Neural progenitor cell (in vitro differentiated cells): ENCODE data around the gene TAMALIN. TPM values are rescaled to one million over a fixed set of nuclear protein-coding genes. Genes with fewer than 3 reads are reported as not detected.

Experiments
- DNase-seq: peaks from one replicate; pipeline ENCODE4 v3.0.0-alpha.2; 2016; ENCODE audit warnings: low spot score
- H2AFZ ChIP-seq: fragments of 200-600 bp; sonication (generic); replicated peaks from 2 replicates; pipeline ENCODE4 v1.6.1; 2016; ENCODE audit warnings: antibody characterized with exemption
- H3F3A ChIP-seq: fragments of 200-600 bp; sonication (generic); 2 replicates; pipeline ENCODE4 v1.6.1; 2016; ENCODE audit warnings: antibody characterized with exemption, low read depth
- H3K27ac ChIP-seq: fragments of 200-600 bp; sonication (generic); 2 replicates; pipeline ENCODE4 v1.5.1; 2016; ENCODE audit warnings: mild to moderate bottlenecking
- H3K27me3 ChIP-seq: fragments of 200-600 bp; sonication (generic); 2 replicates; pipeline ENCODE4 v1.6.1; 2016; ENCODE audit warnings: mild to moderate bottlenecking, moderate library complexity
- H3K36me3 ChIP-seq: fragments of 200-600 bp; sonication (generic); 2 replicates; pipeline ENCODE4 v1.5.1; 2016
- H3K4me1 ChIP-seq: fragments of 200-600 bp; sonication (generic); 2 replicates; pipeline ENCODE4 v1.6.1; 2016; ENCODE audit warnings: mixed run types
- H3K4me2 ChIP-seq: fragments of 200-600 bp; sonication (generic); 2 replicates; pipeline ENCODE4 v1.6.1; 2016
- H3K4me3 ChIP-seq: fragments of 200-600 bp; sonication (generic); 2 replicates; pipeline ENCODE4 v1.5.1; 2016
- H3K79me2 ChIP-seq: fragments of 200-600 bp; sonication (generic); 2 replicates; pipeline ENCODE4 v1.6.1; 2016; ENCODE audit warnings: low read depth
- H3K9ac ChIP-seq: fragments of 200-600 bp; sonication (generic); 2 replicates; pipeline ENCODE4 v1.6.1; 2016
- H3K9me3 ChIP-seq: fragments of 200-600 bp; sonication (generic); 2 replicates; pipeline ENCODE4 v1.5.1; 2016; ENCODE audit warnings: low read depth
- H4K20me1 ChIP-seq: fragments of 200-600 bp; sonication (generic); 2 replicates; pipeline ENCODE4 v1.6.1; 2016; ENCODE audit warnings: low read depth
- H3K27ac Mint-ChIP-seq: 3 replicates; pipeline ENCODE4 v1.8.0; 2021; ENCODE audit warnings: mixed read lengths
- H3K27me3 Mint-ChIP-seq: 2 replicates; pipeline ENCODE4 v1.8.0; 2022; ENCODE audit warnings: low read depth, mild to moderate bottlenecking, inconsistent platforms, moderate library complexity, mixed read lengths; ENCODE audit not compliant: insufficient read depth
- H3K36me3 Mint-ChIP-seq: 3 replicates; pipeline ENCODE4 v1.8.0; 2021; ENCODE audit warnings: mixed read lengths
- H3K4me1 Mint-ChIP-seq: 3 replicates; pipeline ENCODE4 v1.8.0; 2021; ENCODE audit warnings: mixed read lengths
- H3K4me3 Mint-ChIP-seq: 3 replicates; pipeline ENCODE4 v1.8.0; 2021; ENCODE audit warnings: mild to moderate bottlenecking, moderate library complexity, mixed read lengths
- H3K9me3 Mint-ChIP-seq: 3 replicates; pipeline ENCODE4 v1.8.0; 2020; ENCODE audit warnings: mixed read lengths
- CTCF ChIP-seq: fragments of 200-600 bp; sonication (generic); IDR thresholded peaks from 2 replicates; pipeline ENCODE4 v1.5.1; 2017; ENCODE audit warnings: antibody characterized with exemption, mild to moderate bottlenecking
- EZH2 ChIP-seq: fragments of 200-600 bp; sonication (generic); IDR thresholded peaks from 2 replicates; pipeline ENCODE4 v1.6.1; 2017; ENCODE audit warnings: antibody characterized with exemption, mild to moderate bottlenecking, moderate library complexity
- EZH2phosphoT487 ChIP-seq: fragments of 200-600 bp; sonication (generic); IDR thresholded peaks from 2 replicates; pipeline ENCODE4 v1.6.1; 2017; ENCODE audit warnings: antibody characterized with exemption
- total RNA-seq: library from RNA; depleted of rRNA; stranded (reverse); fragments of >200 nt; gene quantifications from 2 replicates; pipeline ENCODE4 v1.2.3, GENCODE V29; 2015; ENCODE audit warnings: low replicate concordance

TAMALIN gene
- total RNA-seq, 1 donor from 2014 or later: 1.1 TPM

- H3K4me2 ChIP-seq: no peak overlapping the region
- TF ChIP-seq EZH2phosphoT487 (no peak), CTCF (peak; percentile 75)
- H3K36me3 ChIP-seq: no peaks in the 10 kb centered on the region
- H3K27ac Mint-ChIP-seq: no peak overlapping the region
- H3F3A ChIP-seq: no peaks in the 10 kb centered on the region
- peaks cover under 1% of the 10 kb centered on the region for H3K9me3 Mint-ChIP-seq
- H3K9ac ChIP-seq: no peak overlapping the region
- H3K4me3 ChIP-seq: no peak overlapping the region
- peaks cover 15% of the 10 kb centered on the region for H3K4me1 ChIP-seq
- H3K4me3 Mint-ChIP-seq: no peak overlapping the region
- no peaks in the 10 kb centered on the region for H3K27me3 ChIP-seq
- DNase-seq: peak; percentile 65
- H3K9me3 ChIP-seq: no peaks in the 10 kb centered on the region
- H3K27ac ChIP-seq: no peak overlapping the region
- H3K79me2 ChIP-seq: peaks cover 62% of the 10 kb centered on the region
- peaks cover 78% of the 10 kb centered on the region for H4K20me1 ChIP-seq
- H3K4me1 Mint-ChIP-seq: peaks cover 36% of the 10 kb centered on the region
- H3K27me3 Mint-ChIP-seq: no peaks in the 10 kb centered on the region
- H2AFZ ChIP-seq: no peak overlapping the region
- H3K36me3 Mint-ChIP-seq: peaks cover 10% of the 10 kb centered on the region
Observed at GRCh38 chr12:51970904-51971646, 35.7 kb upstream of the TAMALIN start.

GRCh38 chr12:51971679-51972421 lies 34.9 kb upstream of the TAMALIN start:
- H3K9me3 Mint-ChIP-seq: no peaks in the 10 kb centered on the region
- no peaks in the 10 kb centered on the region for H3K27me3 Mint-ChIP-seq
- H3K4me3 Mint-ChIP-seq: no peak overlapping the region
- H3K4me1 ChIP-seq: peaks cover 15% of the 10 kb centered on the region
- H3K27ac Mint-ChIP-seq: no peak overlapping the region
- peaks cover 78% of the 10 kb centered on the region for H4K20me1 ChIP-seq
- DNase-seq: no peak
- TF ChIP-seq EZH2phosphoT487: no peak
- no peak for TF ChIP-seq CTCF
- TF ChIP-seq EZH2: no peak
- no peak overlapping the region for H3K4me3 ChIP-seq
- H3K27ac ChIP-seq: no peak overlapping the region
- H3F3A ChIP-seq: no peaks in the 10 kb centered on the region
- peaks cover 36% of the 10 kb centered on the region for H3K4me1 Mint-ChIP-seq
- peaks cover 54% of the 10 kb centered on the region for H3K79me2 ChIP-seq
- no peaks in the 10 kb centered on the region for H3K27me3 ChIP-seq
- H3K9ac ChIP-seq: no peak overlapping the region
- no peak overlapping the region for H2AFZ ChIP-seq
- no peak overlapping the region for H3K4me2 ChIP-seq
- no peaks in the 10 kb centered on the region for H3K9me3 ChIP-seq
- peaks cover 16% of the 10 kb centered on the region for H3K36me3 Mint-ChIP-seq
- no peaks in the 10 kb centered on the region for H3K36me3 ChIP-seq

- Histone ChIP-seq H2AFZ (no peak overlapping the region), H3K27me3 (no peaks in the 10 kb centered on the region), H3K9me3 (no peaks in the 10 kb centered on the region), H3K9ac (no peak overlapping the region), H3K4me3 (no peak overlapping the region), H3K4me1 (peaks cover 15% of the 10 kb centered on the region), H3K79me2 (peaks cover 49% of the 10 kb centered on the region), H3F3A (no peaks in the 10 kb centered on the region), H3K4me2 (no peak overlapping the region), H4K20me1 (peaks cover 78% of the 10 kb centered on the region), H3K27ac (no peak overlapping the region), H3K36me3 (no peaks in the 10 kb centered on the region)
- Mint-ChIP-seq H3K36me3 (peaks cover 18% of the 10 kb centered on the region), H3K9me3 (no peaks in the 10 kb centered on the region), H3K4me3 (no peak overlapping the region), H3K27me3 (no peaks in the 10 kb centered on the region), H3K4me1 (peaks cover 36% of the 10 kb centered on the region), H3K27ac (no peak overlapping the region)
- DNase-seq: no peak
- TF ChIP-seq EZH2phosphoT487: no peak
- no peak for TF ChIP-seq EZH2
- TF ChIP-seq CTCF: no peak
Observed at GRCh38 chr12:51972422-51972812, 34.3 kb upstream of the TAMALIN start.
